Stimulated activated CD4-positive, alpha-beta T cell treated with anti-CD3 and anti-CD28 coated beads, Interleukin-15, amount 100 ng/mL, for 1 hour (primary cell): Measurements from ENCODE around the gene FOSL1.

ENCODE experiments used
- DNase-seq, 2 donors: peaks; one replicate each; pipeline ENCODE4 v3.0.0-alpha.2; 2020; ENCODE audit warnings: low read depth in 1 of 2, low spot score in 1 of 2

FOSL1 gene

DNA sequence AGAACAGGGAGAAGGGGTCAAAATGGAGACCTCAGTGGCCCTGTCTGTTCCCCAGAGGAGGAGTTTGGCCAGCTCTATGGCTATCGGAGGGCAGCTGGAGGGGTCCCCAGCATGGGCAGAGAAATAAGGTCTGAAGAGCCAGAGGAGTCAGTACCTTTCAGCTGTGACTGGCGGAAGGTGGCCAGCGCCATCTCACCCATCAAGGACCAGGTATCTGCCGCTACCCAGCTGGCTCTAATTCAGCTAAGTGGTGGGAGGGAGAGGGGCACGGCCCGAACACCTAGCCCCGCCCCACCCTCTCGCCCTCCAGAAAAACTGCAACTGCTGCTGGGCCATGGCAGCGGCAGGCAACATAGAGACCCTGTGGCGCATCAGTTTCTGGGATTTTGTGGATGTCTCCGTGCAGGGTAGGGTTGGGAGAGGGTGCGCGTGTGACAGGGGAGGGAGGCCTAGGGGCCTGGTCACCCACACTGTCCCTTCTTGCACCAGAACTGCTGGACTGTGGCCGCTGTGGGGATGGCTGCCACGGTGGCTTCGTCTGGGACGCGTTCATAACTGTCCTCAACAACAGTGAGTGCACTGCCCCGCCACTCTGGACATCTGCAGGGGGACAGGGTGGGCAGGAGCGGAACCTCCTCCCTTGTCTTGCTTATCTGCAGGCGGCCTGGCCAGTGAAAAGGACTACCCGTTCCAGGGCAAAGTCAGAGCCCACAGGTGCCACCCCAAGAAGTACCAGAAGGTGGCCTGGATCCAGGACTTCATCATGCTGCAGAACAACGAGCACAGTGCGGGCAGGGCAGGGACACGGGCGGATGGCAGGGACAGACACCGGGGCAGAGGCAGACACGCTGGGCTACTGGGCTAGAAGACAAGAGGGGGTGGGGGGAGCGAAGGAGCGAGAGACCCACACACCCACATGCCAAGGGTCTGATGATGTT, 17.8 kb downstream of the FOSL1 start:
- no peak for DNase-seq

GRCh38 chr11:65880844-65881421, 19.3 kb downstream of the FOSL1 start:
- no peak for DNase-seq

GRCh38 chr11:65880027-65880426, 20.2 kb downstream of the FOSL1 start:
- DNase-seq: no peak

- no peak for DNase-seq
These were observed 20.6 kb downstream of the FOSL1 start, which contains the start of gene CTSW for GRCh38 chr11:65879617-65880016. CTSW (plus strand) TSS chr11:65879837; CDS start chr11:65879855, 18 bp downstream.

DNA sequence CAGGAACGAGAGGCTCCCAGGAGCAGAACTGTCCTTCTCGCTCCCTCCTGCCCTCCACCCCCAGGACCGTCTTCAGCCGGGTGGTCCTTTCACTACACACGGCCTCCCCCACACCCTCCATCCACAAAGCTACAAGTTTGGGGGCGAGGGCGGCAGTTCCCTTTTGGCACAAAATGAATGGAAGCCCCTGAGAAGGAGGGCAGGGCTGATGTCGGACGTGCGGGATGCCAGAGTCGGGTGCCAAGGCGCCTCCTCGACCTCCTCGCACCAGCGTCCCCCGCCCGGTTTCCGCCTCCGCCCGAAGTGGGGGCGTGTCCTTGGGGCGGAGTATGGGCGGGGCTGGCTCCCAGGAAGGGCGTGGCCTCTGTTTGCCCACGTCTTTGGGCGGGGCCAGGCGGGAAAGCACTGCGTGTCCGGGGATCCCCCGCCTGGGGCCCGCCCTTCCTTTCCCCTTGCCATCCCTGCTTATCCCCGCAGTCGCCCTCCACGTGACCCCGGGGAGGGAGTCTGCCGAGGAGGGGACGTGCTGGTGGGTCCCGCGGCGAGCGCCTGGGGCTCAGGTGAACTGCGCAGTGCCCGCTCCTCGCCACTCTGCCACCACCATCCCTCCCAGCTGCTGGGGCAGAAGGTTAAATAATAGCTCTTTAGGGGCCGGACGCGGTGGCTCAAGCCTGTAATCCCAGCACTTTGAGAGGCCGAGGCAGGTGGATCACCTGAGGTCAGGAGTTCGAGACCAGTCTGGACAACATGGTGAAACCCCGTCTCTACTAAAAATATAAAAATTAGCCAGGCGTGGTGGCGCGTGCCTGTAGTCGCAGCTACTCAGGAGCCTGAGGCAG, 26.7 kb downstream of the FOSL1 start:
- DNase-seq: peak; percentile 96 to 97

- DNase-seq: no peak
These were observed 27.4 kb downstream of the FOSL1 start, which contains the start of gene EFEMP2 for GRCh38 chr11:65872586-65873317. EFEMP2 (minus strand) TSS chr11:65872800; CDS start chr11:65872354, 446 bp downstream.

DNA sequence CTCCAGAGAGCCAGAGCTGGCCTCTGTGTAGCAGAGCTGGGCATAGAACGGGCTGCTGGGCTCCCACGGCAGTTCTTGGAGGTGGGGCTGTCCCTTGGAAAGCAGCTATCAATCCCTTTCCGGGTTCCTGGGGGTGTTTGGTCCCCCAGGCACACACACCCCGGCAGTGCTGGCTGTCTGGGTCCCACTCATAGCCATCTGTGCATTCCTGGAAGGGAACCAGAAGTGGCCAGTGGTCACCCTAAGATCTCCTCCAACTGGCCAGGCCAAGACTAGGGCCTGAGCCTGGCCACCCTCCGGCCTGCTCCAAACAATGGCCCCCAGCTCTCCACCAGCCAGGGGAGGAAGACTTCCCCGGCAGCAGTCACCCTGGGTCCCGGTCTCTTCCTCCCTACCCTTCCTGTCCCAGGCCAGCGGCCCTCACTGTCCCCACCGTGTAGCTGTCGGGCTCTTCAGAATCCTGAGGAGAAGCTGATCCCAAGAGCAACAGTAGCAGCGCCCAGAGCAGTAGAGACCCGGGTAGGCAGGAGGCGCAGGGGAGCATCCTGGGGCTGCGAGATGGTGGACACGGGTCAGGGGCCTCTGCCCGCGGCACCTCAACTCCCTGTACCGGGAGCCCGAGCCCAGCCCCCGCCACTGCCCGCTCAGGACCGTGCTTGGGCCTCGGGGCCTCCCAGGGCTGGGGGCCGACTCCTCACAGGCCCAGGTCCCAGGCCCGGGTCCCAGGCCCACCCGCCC, 28.2 kb downstream of the FOSL1 start:
- DNase-seq: no peak

- no peak for DNase-seq
These were observed 29.2 kb downstream of the FOSL1 start for GRCh38 chr11:65870706-65871681.

GRCh38 chr11:65870307-65870658, 29.9 kb downstream of the FOSL1 start:
- DNase-seq: no peak

- DNase-seq: no peak
These were observed 30.4 kb downstream of the FOSL1 start for GRCh38 chr11:65869643-65870306.

DNA sequence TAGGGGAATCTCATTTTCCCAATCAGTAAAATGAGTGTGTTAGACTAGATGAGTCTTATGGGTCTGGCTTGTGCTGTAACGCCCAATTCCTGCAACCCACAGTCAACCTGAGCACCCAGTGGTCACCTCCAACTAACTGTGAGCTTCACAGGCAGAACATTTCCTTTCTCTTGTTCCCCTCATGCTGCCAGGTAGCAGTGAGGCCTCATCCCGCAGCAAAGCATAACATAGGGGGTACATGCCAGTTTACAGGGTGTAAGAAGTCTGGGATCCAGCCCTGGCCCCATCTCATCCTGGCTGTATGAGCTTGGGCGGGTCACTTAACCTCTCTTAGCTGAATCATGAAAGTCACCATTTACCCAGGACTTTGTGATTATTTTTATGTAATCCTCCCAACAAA, 31.3 kb downstream of the FOSL1 start:
- DNase-seq: no peak

DNA sequence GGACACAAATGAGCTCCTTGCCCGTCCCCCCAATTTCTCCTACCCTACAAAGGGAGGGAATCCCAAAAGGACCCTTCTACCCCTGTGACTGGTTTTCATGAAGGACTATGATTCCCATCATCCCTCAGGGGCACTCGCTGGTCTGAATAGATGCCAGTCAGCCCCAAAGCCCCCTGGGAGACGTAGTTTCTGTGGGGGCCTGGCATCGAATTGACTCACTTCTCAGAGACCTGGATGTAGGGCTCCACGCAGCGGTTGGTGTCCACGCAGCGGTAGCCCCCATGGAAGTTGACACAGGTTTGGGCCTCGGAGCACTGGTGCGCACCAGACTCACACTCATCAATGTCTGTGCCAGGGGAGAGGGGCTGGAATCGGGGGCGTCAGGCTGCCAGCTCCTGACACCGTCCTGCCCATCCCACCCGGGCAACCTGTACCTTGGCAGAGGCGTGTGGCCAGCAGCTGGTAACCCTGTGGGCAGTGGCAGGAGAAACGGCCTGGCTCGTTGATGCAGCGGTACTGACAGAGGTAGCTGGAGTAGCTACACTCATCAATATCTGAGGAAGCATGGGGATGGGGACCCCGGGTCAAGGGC, 32.0 kb downstream of the FOSL1 start:
- DNase-seq: no peak

DNA sequence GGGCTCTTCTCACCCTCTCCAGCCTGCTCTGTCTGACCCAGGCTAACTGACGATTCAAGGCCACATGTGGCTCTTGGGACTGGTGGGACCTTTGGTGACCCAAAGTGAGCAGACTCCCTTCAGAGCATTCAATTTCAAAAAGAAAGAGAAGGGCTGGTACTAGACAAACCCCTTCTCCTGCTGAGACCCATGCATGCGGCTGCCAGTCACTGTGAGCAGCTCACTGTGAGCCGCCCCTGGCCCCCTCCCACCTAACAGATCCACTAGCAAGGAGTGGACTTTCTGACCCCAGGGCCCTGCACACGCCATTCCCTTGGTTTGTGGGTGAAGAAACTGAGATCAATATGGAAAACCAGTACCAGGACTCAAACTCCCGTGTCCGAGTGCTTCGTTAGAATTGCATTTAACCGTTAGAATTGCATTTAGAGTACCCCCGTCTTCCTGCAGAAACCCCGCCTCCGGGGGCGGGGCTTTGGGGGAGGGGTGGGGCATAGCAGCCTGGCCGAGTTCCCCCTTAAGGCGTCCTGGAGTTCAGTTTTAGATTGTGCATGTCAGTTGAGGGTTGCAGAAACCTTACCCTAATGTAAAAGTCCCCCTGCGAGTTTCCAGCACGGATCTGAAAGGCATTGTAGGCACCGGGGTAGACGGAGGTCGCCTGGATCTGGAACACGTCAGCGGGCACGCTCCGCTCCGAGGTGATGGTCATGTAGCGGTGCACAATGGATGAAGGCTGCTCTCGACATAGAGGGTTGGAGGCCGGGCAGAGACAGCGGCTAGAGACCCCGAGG, 32.7 kb downstream of the FOSL1 start:
- no peak for DNase-seq

GRCh38 chr11:65866509-65867283, 33.5 kb downstream of the FOSL1 start:
- DNase-seq: no peak

- no peak for DNase-seq
These were observed 34.5 kb downstream of the FOSL1 start for GRCh38 chr11:65865550-65866172.
